Measurements from ENCODE around the gene PRAMEF18. TPM values are rescaled to one million over a fixed set of nuclear protein-coding genes. Genes with fewer than 3 reads are reported as not detected.
"Not testable (repeated sequence)": the region's sequence is repeated elsewhere in the genome, so short reads cannot be mapped to it uniquely, and the experiment has no call there.

Gene PRAMEF18, protein sequence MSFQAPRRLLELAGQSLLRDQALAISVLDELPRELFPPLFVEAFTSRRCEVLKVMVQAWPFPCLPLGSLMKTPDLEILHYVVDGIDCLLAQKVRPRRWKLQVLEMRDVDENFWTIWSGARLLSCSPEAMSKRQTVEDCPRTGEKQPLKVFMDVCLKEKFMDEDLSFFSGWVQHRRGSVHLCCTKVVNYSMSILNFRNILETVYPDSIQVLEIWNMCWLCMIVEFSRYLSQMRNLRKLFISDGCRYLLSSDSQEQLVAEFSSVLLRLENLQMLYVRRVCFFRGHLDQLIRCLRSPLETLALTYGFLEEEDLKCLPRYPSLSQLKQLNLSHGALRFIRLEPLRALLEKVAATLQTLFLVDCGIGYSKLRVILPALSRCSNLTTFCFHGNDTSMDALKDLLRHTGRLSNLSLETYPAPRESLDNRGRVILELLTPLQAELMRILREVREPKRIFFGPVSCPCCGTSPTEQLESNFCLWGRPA
- not detected for total RNA-seq
- long read RNA-seq: 0 reads

DNA sequence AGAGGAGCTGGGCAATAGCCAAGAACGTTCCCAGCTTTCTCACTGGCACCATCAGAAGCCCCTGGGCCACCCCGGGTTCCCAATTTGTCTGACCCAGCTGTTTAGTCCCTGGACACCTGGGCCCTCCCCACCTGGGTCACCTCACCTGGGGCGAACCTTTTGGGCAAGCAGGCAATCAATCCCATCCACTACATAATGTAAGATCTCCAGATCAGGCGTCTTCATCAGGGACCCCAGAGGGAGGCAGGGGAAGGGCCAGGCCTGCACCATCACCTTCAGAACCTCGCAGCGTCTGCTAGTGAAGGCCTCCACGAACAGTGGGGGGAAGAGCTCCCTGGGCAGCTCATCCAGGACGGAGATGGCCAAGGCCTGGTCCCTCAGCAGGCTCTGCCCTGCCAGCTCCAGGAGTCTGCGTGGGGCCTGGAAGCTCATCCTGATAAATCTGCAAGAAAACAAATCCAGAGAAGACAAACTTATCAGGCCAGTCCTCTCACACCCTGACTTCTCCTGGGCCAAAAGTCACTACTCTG, at the start of gene PRAMEF18:
Gene PRAMEF18 (minus strand): TSS at position 480 of the 530 bp plus-strand sequence. CDS start 48 bp downstream, at position 432.
- DNase-seq (ENCODE audit: low spot score): peak; percentile 53

DNA sequence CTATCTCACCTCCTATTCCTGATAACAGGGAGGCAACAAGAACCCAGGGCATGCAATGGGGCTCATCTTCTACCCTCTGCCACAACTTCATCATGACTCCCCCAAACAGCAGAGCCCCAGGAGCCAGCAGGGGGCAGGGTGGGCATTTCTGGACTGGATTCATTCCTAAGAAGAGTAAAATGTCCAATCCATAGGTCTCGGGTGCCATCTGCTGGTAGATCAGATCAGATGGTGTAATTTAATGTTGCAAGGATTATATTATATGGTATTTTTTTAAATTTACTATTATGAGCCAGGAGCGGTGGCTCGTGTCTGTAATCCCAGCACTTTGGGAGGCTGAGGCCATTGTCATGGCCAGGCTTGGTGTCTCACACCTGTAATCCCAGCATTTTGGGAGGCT, 39.2 kb upstream of the PRAMEF18 start:
- intact Hi-C loops (cut with DNase I); DNase-seq (ENCODE audit: low spot score): not testable (repeated sequence)

More for the DNA sequence above, at the start of gene PRAMEF18:
- intact Hi-C loops (cut with DNase I): not testable (repeated sequence)

DNA sequence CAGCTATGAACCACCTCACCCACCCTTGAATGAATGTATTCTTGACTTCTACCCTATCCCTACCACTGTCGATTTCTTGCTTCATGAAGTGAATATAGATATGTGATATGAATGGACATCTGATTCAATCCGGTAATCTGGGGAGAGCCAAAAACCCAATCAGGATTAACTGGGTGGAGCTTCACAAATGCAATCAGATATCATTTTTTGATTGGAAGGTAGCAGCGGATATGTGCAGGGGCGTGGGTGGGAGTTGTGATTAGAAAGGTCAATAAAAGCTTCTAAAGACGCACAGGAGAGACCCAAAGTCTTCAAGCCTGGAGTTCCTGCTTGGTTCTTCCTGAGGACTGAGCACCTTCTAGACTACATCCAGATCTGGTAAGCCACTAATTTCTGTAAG, 27.9 kb upstream of the PRAMEF18 start, which contains the start of gene PRAMEF5:
Gene PRAMEF5 (plus strand): TSS at position 301 of the 400 bp plus-strand sequence. CDS start 5,071 bp downstream, outside the sequence.
- DNase-seq (ENCODE audit: low spot score); intact Hi-C loops (cut with DNase I): not testable (repeated sequence)

DNA sequence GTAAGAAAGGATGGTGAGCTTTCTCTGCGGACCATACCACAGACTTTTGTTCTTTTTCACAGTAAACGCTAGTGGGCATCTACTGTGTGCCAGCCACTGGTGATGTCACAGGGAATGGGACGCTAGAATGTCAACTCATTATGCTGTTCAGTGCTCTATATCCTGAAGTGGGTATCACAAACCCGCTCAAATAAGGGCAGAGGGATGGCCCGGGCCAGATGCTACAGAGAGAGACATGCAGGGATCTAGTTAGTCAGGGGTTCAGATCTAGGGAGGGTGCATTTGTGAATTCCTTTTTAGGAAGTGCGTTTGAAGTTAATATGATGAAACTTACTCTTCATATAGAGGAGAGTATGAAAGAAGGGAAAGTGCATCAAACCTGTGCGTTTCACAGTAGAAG, 21.2 kb upstream of the PRAMEF18 start:
- intact Hi-C loops (cut with DNase I): not testable (repeated sequence)
- DNase-seq (ENCODE audit: low spot score): peak; percentile 66

DNA sequence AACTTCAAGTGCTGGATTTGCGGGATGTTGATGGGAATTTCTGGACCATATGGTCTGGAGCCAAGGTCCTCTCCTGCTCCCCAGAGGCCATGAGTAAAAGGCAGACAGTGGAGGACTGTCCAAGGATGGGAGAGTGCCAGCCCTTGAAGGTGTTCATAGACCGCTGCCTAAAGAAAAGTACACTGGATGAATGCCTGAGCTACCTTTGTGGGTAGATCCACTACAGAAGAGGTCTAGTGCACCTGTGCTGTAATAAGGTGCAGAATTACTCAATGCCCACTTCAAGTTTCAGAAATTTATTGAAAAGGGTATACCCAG, 20.6 kb upstream of the PRAMEF18 start:
- DNase-seq (ENCODE audit: low spot score); intact Hi-C loops (cut with DNase I): not testable (repeated sequence)

DNA sequence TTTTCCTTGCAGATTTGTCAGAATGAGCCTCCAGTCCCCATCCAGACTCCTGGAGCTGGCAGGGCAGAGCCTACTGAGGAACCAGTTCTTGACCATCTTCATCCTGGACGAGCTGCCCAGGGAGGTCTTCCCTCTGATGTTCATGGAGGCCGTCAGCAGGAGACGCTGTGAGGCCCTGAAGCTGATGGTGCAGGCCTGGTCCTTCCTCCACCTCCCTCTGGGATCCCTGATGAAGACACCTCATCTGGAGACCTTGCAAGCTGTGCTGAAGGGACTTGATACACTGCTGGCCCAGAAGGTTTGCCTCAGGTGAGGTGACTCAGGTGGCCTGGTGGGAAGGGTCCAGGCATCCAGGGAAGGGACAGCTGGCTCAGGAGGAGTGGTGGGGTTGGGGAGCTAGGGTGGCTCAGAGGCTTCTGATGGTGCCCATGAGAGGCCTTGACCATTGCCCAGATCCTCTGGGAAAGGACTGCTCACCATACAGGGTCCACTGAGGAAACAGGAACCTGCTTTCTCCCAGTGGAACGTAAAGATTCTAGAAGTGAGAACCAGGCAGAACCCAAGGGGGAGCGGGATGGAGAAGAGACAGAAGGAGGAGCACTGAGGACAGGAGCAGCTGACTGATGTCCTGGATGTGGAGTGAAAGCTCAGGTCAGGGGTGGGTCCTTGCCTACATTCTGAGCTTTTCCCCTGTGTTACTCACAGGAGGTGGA, 20.0 kb upstream of the PRAMEF18 start:
- intact Hi-C loops (cut with DNase I): not testable (repeated sequence)
- DNase-seq (ENCODE audit: low spot score): peak; percentile 67

DNA sequence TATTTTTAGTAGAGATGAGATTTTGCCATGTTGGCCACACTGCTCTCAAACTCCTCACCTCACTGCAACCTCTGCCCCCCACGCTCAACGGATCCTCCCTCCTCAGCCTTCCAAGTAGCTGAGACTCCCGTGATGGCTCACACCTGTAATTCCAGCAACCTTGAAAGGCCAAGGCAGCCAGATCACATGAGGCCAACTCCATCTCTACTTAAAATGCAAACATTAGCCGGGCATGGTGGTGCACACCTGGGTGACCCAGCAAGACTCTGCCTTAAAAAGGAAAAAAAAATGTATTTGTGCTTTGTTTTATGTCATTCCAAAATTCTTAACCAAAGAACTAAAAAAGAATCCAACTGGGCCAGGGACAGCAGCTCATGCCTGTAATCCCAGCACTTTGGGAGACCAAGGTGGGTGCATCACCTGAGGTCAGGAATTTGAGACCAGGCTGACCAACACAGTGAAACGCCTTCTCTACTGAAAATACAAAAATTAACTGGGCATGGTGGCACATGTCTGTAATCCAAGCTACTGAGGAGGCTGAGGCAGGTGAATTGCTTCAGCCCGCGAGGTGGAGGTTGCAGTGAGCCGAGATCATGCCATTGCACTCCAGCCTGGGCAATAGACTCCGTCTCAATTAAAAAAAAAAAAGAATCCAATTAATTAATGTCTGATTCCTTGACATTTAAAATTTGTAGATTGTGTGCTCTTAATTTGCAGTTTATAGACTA, 17.7 kb upstream of the PRAMEF18 start:
- intact Hi-C loops (cut with DNase I): not testable (repeated sequence)
- DNase-seq (ENCODE audit: low spot score): peak; percentile 64

DNA sequence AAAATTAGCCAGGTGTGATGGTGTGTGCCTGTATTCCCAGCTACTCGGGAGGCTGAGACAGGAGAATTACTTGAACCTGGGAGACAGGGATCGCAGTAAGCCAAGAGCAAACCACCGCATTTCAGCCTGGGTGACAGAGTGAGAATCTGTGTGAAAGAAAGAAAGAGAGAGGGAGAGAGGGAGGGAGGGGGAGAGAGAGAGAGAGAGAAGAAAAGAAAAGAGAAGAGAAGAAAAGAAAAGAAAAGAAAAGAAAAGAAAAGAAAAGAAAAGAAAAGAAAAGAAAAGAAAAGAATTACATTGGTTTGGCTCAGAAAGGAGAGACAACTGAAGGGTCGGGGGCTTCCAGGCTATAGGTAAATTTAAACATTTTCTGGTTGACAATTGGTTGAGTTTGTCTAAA, 13.7 kb upstream of the PRAMEF18 start:
- intact Hi-C loops (cut with DNase I); DNase-seq (ENCODE audit: low spot score): not testable (repeated sequence)

DNA sequence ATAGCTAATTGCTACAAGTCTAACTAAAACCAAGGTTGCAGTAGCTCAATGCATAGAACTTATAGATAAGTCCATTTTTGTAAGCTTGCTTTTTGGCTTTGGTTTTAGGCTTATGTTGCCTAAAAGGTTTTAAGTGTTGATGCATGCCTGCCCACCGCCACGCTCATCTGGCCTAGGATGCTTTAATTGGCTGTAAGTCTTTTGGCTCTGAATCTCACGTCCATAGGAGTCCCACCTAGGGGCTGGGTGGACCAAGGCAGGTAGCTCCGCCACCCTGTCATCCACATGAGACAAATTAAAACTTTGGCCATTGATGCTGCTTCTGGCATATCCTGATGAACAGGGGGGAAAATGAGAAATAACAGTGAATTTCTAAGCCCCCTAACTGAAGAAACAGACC, 11.6 kb upstream of the PRAMEF18 start:
- DNase-seq (ENCODE audit: low spot score); intact Hi-C loops (cut with DNase I): not testable (repeated sequence)

DNA sequence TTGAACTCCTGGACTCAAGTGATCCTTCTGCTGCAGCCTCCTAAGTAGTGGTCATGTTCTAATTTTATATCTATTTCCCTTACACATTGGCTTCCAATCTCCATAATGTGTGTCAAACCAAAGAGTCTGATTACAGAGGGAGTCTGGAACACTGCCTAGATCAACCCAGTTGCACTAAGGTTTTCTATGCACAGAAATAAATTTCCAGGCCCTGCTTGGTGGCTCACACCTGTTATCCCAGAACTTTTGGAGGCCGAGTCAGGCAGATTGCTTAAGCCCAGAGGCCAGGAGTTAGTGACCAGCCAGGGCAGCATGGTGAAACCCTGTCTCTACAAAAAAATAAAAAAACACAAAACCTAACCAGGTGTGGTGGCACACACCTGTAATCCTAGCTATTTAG, 8.1 kb upstream of the PRAMEF18 start:
- DNase-seq (ENCODE audit: low spot score): peak; percentile 56
- intact Hi-C loops (cut with DNase I): not testable (repeated sequence)

DNA sequence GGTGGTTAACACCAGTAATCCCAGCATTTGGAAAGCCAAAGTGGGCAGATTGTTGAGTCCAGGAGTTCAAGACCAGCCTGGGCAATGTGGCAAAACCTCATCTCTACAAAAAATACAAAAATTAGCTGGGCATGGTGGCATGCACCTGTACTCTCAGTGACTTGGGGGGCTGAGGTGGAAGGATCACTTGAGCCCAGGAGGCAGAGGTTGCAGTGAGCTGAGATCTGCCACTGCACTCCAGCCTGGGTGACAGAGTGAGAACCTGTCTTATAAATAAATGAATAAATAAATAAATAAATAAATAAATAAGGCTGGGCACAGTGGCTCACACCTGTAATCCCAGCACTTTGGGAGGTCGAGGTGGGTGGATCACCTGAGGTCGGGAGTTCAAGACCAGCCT, 6.1 kb upstream of the PRAMEF18 start:
- intact Hi-C loops (cut with DNase I): not testable (repeated sequence)
- peak; percentile 65 for DNase-seq (ENCODE audit: low spot score)

DNA sequence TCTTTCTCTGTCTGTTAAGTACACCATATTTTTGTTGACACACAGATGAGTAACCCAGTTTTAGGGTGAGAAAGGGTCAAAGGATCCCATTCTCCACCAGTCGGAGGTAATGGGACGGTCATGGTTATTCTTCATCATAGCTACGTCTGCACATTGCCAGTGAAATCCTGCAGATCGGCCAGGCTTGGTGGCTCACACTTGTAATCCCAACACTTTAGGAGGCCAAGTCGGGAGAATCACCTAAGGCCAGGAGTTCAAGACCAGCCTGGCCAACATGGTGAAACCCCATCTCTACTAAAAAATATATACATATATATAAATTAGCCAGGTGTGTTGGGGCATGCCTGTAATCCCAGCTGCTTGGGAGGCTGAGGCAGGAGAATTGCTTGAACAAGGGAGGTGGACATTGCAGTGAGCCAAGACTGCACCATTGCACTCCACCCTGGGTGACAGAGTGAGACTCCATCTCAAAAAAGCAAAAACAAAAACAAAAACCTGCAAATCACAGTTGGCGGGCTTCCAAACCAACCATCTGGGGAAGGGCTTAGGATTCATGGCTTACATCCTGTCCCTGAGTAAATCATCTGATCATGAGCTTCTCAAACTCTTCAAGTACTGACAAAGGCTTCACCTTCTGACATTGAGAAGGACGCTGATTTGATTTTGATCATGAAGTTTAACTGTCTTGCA, 5.3 kb upstream of the PRAMEF18 start:
- intact Hi-C loops (cut with DNase I): not testable (repeated sequence)
- peak; percentile 58 for DNase-seq (ENCODE audit: low spot score)

DNA sequence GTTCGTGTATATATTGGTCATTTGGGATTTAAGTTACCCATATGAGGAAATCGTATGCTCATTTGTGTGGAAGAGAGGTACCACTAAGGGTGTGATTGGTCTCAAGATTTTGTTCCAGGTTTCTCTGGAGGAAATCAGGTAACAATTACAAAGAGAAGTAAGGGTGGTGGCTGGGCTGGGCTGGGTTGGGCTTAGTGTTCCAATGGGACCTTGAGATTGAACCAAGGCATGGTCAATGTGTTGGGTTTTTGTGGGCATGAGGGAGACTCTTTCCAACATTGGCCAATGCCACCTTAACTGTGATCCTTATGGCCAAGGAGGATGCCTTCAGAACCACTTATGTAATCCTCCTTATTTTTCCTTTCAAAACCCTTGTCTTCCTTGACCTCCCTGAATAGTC, 4.6 kb upstream of the PRAMEF18 start:
- DNase-seq (ENCODE audit: low spot score): peak; percentile 73
- intact Hi-C loops (cut with DNase I): not testable (repeated sequence)

DNA sequence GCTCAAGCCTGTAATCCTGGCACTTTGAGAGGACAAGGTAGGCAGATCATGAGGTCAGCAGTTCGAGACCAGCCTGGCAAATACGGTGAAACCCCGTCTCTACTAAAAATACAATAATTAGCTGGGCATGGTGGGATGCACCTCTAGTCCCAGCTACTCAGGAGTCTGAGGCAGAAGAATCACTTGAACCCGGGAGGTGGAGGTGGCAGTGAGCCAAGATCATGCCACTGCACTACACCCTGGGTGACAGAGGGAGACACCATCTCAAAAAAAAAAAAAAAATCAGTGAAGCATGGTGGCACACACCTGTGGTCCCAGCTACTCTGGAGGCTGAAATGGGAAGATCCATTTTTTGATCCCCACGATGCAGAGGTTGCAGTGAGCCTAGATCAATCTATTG, 4.1 kb upstream of the PRAMEF18 start:
- intact Hi-C loops (cut with DNase I): not testable (repeated sequence)

DNA sequence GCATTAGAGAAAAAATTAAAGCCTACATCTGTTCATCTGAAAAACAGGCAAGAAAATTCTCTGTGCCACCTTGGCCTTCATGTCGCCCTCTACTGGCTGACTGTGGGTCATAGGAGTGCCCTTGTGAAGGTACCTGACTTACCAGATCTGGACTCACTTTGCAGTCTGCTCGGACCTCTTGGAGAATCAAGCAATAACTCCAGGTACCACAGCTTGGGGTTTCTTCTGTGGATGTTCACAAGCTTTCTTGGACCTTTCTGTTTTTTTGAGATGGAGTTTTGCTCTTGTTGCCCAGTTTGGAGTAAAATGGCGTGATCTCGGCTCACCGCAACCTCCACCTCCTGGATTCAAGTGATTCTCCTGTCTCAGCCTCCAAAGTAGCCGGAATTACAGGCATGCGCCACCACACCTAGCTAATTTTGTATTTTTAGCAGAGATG, 2.4 kb upstream of the PRAMEF18 start:
- intact Hi-C loops (cut with DNase I): no loop called here
- peak; percentile 41 for DNase-seq (ENCODE audit: low spot score)

More for the DNA sequence above, 4.1 kb upstream of the PRAMEF18 start:
- DNase-seq (ENCODE audit: low spot score): not testable (repeated sequence)

DNA sequence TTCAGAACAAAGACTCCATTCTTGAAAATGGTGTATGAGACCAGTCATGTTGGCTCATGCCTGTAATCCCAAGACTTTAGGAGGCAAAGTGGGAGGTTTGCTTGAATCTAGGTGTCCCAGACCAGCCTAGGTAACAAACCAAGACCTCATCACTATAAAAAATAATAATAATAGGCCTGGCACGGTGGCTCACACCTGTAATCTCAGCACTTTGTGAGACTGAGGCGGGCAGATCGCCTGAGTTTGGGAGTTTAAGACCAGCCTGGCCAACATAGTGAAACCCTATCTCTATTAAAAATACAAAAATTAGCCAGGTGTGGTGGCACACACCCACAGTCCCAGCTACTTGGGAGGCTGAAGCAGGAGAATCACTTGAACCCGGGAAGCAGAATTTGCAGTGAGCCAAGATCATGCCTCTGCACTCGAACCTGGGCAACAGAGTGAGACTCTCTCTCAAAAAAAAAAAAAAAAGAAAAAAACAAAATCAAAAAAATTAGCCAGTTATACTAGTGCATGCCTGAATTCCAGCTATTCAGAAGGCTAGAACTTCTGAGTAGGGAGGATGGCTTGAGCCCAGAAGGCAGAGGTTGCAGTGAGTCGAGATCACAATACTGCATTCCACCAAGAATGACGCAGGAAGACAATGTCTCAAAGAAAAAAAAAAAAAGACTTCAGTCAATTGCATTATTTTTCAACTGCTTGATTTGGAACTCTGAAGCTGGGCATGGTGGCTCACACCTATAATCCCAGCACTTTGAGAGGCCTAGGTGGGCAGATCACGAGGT, 1.5 kb upstream of the PRAMEF18 start:
- intact Hi-C loops (cut with DNase I); DNase-seq (ENCODE audit: low spot score): not testable (repeated sequence)

DNA sequence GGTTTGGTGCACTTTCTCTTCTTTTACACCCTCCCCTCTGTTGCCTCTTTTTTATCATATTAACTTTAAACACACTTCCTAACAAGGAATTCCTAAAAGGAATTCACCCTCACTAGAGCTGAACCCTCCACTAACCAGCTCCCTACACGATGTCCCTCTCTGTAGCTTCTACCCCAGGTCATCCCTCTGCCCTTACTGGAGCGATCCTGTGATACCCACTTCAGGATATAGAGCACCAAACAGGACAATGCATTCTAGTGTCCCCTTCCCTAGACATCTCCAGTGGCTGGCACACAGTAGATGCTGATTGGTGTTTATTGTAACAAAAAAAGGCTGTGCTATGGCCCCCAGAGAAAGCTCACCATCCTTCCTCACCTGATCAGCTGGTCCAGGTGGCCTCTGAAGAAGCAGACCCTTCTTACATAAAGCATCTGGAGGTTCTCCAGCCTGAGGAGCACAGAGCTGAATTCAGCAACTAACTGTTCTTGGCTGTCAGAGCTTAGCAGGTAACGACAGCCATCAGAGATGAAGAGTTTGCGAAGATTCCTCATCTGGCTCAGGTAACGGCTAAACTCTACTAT, 1.4 kb downstream of the PRAMEF18 start:
- DNase-seq (ENCODE audit: low spot score): peak; percentile 50
- intact Hi-C loops (cut with DNase I): no loop called here

DNA sequence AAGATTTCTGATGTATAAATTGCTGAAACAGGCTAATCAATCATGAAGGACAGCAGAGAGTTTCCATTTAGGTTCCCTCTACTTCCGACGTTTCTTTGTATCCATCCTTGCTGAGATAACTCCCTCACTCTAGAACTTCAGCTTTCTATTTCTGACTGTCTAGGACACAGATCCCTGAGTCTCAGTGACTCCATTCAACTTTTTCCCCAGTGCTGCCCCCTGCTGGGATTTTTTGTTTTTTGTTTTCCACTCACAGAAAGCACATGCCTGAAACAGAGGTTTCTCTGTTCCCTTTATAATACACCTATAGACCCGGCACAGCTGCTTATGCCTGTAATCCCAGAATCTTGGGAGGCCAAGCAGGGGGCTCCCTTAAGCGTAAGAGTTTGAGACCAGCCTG, 3.2 kb downstream of the PRAMEF18 start:
- intact Hi-C loops (cut with DNase I); DNase-seq (ENCODE audit: low spot score): not testable (repeated sequence)
